ENCODE measurements around the gene PTPRM.

DNA sequence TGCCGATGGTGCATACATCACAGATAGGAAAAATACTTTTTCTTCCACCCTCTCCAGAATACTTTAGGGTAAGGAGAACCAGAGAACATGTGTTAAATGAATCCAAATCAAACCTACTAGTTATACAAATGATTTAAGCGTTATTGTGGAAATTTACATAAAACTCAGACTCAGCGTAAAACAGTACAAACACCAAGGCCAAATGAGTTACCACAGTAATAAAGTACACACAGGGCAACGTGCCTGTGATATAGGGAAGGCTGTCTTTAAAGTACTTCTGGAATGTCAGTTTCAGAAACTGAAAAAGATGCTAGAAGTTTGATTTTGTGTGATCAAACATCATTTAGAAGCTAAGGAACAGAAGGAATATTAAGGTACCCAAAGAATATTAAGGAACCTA lies 46.9 kb downstream of the PTPRM start:
- TF ChIP-seq RFX5 (IDR thresholded peaks at IDR 0.05) (no peak), BCL3 (IDR thresholded peaks at IDR 0.05) (no peak), RCOR1 (IDR thresholded peaks at IDR 0.05; ENCODE audit: low read depth, low read length) (no peak), FOXS1 (CRISPR knock-in tag; IDR thresholded peaks at IDR 0.05) (no peak)
- TF ChIP-seq, protein P1, sequence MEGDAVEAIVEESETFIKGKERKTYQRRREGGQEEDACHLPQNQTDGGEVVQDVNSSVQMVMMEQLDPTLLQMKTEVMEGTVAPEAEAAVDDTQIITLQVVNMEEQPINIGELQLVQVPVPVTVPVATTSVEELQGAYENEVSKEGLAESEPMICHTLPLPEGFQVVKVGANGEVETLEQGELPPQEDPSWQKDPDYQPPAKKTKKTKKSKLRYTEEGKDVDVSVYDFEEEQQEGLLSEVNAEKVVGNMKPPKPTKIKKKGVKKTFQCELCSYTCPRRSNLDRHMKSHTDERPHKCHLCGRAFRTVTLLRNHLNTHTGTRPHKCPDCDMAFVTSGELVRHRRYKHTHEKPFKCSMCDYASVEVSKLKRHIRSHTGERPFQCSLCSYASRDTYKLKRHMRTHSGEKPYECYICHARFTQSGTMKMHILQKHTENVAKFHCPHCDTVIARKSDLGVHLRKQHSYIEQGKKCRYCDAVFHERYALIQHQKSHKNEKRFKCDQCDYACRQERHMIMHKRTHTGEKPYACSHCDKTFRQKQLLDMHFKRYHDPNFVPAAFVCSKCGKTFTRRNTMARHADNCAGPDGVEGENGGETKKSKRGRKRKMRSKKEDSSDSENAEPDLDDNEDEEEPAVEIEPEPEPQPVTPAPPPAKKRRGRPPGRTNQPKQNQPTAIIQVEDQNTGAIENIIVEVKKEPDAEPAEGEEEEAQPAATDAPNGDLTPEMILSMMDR (IDR thresholded peaks at IDR 0.05), result no peak
